NCI-H187 (cell line): ENCODE data around the gene GNB5.
"Not testable (repeated sequence)": the region's sequence is repeated elsewhere in the genome, so short reads cannot be mapped to it uniquely, and the experiment has no call there.

ENCODE experiments used
- DNase-seq, 2 experiments: peaks; one replicate each; lab custom pipeline; 2025; lab: John Stamatoyannopoulos, UW

Gene GNB5

DNA sequence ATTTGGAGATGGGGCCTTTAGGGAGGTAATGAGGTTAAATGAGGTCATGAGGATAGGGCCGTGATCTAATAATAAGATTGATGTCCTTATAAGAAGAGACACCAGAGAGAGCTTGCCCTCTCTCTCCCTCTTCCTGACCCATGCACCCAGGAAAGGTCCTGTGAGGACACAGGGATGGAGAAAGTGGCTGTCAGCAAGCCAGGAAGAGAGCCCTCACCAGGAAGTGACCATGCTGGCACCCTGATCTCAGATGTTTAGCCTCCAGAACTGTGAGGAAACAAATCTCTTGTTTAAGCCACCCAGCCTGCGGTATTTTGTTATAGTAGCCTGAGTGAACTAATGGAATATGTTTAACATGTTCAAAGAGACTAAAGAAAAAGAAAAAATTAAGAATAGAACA, 15.3 kb upstream of the GNB5 start:
- DNase-seq, result no peak

DNA sequence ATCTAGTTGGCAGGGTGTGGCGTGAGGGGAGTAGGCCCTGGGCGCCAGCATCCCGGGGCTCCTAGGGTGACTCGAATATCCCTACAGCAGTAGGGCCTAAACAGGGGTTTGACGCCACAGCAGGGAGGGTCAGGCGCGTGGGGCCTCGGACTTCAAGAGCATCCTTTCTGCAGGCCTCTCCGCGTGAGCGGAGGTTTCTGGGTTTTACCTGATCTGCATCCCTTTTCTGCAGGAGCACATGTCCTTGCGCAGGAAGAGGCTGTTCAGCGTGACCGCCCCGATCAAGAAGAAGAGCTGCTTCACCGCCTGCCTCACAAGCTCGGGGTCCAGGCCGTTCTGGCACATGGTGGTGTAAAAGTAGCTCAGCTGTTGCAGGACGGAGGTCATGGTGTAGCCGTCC, 13.5 kb upstream of the GNB5 start:
- no peak for DNase-seq

DNA sequence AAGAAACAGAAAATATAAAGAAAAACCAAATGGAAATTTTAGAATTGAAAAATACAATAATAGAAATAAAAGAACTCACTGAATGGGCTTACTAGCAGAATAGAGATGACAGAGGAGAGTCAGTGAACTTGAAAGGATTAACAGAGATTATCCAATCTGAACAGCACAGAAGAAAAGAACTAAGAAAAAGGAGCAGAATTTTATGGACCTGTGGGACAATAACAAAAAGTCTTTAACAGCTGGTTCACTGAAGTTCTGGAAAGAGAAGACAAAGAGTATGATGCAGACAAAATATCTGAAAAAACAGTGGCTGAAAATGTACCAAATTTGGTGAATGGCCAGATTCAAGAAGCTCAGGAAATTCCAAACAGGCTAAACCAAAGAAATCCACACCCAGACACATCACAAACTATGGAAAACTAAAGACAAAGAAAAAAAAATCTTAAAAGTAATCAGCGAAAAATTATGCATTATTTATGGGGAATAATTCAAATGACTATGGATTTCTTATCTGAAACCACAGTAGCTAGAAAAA, 9.7 kb upstream of the GNB5 start:
- no peak for DNase-seq

DNA sequence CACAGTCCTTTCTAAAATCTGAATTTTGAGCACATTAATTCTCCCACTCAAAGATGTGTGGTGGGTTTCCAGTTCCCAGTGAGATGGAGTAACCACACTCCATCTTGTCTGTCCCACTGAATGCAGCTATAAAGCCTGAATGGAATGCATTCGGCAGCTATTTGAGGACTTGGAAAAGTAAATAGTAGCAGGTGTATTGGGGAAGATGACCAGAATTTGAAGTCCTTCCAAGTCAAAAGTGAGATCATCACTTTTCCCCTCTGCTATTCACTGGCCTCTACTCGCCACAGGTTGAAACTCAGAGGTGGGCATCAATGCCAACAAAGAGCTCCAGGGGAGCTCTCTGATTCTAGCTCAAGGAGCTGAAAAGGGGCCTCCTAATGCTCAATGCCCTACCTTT, 8.1 kb upstream of the GNB5 start:
- no peak for DNase-seq

DNA sequence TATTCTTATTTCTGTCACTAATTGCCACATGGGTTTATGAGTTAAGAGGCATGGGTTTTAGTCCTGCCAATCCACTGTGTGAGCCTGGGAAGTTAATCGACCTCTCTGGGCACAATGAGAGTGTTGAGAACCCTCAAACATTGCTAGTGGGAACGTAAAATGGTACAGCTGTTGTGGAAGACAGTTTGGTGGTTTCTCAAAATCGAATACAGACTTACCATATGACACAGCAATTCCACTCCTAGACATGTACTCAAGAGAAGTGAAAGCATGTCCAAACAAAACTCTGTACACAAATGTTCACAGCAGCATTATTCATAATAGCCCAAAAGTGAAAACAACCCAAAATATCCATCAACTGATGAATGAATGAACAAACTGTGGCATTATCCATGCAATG, 5.7 kb upstream of the GNB5 start:
- DNase-seq, result no peak

DNA sequence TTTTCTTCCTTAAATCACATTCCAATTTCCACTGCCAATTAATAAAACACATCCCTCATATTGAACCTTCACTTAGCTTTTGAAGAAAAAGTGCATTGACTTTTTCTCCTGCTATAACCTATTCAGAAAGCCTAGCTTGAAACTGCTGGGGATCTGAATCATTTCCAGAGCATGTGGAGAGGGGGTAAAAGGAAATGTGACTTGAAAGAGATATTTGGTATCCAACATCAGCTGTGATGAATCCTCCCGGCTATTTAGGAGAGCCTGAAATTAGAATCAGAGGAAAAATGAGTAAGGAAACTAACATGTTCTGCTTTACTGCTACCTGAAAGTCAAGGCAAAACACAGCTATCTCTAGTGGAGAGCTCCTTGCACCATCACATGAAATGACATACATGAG, 2.6 kb upstream of the GNB5 start:
- DNase-seq, result no peak

DNA sequence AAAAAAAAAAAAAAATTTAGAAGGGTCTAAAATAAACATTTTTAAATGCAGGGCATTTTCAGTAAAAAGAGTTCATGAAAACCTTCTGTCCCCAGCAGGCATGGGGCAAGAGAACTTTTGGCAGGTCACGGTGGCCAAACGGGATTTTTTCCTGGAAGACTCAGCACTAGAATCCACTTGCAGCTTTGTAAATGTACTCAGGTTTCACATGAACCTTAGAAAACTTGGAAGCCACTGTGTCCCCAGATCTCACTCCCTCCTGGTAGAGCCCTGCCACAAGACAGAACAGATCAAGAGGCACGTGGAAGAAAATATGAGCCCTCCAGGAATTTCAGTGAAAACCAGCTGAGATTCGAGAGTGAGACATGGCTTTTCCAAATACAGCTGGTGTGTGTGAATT, 2.1 kb upstream of the GNB5 start:
- DNase-seq, result no peak

DNA sequence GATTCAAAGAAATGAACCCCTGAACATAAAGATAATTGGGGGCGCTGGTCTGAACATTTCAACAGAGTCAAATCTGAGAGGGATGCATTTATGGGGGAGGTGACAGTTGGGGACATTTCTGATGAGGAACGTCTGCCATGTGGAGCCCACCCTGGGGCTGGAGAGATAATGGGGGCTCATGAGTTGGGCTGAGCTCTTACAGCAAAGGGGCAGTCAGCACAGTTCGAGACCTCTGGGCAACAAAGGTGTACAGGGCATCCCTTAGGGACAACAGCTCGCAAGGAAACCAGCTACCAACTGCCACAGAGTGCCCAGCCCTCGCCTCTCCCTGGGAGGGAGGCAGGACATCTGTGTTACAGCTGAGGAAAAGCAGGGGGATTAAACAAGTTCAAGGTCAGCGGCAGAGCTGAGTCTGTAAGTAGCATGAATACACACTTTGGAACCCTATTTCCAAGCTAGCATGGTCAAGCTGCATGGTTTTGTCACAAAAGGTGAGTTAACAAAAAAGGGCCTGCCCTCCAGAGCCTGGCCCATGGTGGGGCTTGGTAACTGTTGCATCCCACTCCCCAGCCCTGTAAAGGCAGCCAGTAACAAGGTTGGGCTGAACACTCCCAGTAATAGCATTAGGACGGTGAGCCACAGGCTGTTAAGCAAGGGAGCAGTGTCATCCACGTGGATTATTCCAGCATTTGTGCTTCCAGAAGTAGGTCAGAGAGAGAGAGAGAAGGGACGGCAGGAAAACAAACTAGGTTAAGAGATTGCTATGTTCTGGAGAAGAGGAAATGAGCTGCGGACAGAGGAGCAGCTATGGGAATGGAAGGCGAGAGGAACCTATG, 4.3 kb downstream of the GNB5 start:
- DNase-seq, result no peak

DNA sequence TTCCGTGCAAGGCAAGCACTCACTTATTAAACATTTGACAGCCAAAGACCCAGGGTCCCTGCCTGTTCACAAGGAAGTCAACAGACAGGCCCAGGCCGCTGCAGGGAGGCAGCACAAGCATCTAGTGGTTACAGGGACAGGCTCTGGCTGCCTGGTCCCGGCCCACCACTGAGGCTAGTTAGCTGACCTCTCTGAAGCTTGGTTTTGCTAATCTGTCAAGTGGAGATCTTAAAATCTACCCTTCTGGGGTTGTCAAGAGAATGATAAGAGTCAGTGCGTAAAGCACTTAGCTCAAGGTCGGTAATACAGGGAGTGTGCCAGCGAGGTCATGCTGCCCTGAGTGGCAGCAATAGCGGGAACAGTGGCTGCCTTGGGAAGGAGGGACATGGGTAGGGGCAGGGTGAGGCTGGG, 6.0 kb downstream of the GNB5 start:
- no peak for DNase-seq

DNA sequence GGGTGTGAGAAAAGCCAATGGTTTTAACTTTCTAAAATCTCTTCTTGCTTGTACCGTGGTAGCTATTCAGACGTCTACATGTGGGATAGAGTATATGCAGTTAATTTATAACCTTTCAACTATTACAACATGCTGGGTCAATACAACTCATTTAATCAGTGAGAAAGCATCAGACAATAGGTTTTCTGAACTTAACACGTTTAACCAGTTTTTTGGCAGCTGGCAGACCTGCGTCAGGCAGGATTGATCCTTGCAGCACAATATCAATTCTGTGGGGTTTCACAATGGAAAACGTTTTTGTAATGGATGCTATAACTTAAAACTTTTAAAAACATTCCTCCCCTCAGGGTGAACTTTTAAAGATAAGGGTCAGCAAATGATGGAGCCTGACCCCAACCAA, 6.5 kb downstream of the GNB5 start:
- DNase-seq, result no peak

DNA sequence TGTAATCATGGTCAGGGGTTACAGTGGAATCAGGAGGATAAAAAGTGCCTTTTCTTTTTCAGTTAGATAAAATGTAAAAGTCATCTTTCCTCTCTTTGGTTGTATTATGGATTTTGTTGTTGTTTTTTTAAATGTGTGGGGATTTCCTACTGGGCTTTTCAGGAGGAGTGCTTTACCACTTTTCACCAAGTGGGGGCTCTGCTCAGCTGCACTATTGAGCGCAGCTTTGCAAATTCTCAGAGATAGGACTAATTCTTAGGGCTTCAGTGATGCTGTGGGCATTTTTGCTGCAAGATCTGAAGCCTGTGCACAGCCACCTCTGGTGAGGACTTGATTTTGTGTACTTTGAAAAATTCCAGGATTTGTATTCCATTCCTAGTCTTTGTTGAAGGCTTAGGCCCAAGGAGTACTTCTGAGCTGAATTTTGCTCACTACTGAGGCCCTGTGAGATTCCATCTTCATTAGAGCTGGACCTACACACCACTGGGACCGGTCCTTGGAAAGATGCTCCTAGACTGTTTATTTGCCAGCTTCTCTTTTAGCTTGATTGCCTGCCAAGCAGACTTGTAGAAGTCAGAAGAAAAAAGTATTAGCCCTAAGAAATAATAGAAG, 7.5 kb downstream of the GNB5 start:
- no peak for DNase-seq

DNA sequence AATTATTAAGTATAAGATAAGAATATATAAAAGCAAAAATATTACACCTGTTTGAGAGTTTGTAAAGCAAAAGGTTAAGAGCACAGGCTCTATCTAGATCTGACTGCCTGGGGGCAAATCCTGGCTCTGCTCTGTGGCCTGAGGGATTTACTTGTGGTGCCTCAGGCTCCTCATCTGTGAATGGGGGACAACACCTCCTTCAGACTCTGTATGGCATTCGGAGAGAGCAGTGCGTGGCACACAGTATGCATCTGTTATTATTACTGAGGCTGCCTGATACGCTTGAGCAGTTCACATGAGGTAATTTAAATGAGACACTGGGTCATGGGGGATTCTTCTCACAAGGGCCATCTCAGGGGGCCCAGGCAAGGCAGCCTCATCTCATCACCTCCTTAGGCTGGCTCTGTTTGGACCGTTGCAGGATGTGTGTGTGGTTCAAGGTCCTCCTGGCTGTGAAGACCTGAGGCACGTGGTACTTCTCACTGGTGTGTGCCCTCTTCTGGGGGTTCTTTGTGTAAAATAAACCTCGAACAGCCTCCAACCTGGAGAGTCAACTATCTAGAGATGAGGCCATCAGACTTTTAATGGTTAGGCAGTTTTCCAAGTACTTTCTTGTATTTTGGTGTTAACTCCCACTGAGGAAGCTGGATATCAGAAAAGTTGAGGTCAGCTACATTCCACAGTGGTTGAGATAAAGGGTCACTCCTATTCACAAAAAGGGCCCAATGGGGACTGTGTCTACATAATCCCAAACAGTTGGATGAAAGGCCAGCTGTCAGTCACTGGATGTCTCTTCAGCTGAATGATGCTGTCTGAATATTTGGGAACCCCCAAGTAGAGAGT, 9.0 kb downstream of the GNB5 start:
- no peak for DNase-seq

DNA sequence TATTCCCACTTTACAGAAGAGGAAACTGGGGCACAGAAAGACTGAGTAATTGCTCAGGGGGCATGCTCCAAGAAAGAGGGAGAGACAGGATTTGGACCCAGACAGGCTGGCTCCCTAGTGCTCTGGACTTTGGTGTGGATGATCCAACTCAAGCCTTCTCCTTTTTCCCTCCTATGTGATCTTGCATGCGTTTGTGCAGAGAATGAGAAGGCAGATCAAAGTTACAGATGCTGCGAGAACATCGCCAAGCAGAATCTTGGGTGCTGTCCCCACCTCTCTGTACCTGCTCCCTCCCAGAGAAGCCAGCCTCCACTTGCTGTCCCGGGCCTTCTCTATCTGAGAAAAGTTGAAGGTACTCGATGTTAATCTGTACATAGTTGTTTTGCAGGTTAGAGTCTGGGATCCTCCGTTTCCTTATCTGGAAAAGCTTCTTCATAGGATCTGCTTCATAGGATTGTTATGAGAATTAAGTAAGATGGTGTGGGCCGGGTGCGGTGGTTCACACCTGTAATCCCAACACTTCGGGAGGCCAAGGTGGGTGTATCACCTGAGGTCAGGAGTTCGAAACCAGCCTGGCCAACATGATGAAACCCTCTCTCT, 10.2 kb downstream of the GNB5 start:
- no peak for DNase-seq

DNA sequence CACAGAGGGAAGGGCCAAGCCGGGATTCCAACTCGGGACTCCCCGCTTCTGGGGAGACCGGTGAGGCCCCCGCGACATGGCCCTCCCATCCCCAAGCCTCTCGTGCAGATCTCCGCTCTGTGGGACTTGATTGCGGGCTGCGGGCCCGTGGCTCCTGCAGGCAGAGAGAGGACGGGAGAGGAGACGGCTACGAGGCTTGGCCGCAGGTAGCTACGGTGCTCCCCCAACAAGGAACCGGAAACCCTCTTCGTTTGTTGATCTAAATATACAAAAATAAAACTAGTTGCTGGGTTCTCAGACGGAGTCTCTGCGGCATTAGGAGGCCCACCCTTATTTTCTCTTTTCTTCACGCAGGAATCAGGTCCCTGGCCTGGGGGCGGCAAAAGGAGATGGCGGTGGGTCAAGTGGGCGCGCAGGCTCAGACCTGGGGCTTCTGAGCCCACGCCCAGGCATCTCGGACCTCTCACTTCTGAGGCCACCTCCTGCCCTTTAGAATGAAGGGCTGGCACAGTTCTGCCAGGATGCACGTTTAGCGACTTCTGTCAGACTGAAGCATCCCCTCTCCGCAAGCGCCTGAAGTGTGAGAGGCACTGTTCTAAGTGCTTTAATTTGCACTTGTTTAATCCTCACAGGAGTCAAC, 10.9 kb downstream of the GNB5 start:
- DNase-seq, result no peak

DNA sequence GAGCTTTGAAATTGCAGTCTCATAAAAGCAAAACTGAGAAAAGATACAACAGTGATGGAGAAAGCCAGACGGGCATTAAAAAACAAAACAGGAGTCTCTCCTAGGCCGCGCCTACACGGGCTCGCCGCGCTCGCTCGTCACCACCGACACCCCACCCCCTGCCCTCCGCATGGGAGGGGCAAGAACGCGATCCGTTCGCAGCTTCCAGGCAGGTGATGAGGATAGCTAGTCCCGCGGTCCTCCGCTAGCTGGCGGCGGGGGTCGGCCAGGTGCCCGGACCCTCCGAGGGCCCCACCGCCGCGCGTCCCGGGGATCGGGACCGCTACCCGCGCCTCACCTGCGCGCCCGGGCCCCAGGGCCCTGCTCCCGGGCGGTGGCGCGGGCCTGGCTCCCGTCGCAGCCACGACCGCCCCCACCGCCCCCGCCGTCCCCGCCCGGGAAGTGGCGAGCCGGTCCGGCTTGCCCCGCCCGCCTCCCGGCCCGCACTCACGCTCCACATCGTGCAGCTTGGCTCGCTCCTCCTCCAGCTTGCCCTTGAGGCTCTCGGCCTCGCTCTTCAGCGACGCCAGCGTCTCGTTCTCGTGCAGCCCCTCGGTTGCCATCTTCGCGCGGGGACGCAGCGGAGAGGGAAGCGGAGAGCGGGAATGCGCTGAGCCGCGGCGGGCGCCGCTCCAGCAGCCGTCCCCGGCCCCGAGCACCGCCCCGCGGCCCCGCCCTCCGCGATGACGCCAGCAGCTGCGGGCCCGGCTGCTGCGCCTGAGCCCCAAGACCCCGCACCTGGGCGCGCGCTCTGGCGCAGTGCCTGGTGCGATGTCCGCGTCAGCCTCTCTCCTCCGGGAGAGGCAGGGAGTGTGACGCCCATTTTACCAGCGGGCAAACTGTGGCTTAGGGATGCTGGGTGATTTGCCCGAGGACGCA, 11.7 kb downstream of the GNB5 start:
- DNase-seq, result peak; percentile 16 to 71

DNA sequence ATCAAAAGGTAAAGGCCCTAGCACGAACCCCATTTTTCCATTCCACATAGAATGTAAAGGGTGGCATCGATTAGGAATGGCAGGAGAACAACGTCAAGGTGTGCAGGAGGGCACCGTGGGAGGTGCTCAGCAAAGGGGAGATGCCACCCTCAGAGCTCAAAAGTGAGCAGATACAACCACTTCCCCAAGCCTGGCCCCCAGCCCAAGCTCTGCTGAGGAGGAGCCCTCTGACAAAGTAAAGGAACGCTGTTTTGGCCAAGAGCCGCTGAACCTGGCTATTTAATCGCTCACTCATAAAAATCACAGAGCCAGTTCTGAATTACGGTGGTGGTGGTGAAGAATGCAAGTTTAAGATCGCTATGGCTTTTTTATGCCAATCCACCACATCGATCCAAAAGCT, 12.4 kb downstream of the GNB5 start:
- no peak for DNase-seq

DNA sequence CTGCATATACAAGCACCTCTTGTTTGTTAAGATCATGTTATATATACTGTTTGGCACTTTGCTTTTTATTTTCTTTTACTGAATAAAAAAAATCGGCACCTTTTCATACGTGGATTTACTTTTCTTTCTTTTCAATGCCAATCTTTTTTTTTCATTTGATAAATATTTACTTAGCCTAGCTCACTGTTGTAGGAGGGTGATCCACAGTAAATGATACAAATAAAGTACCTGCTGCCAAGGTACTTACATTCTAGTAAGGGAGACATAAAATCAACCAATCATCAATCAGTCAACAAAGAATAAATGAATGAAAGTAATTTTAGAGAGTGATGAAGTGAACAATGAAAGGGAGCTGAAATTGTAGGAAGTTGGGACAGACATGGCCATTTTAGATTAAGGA, 18.3 kb downstream of the GNB5 start:
- DNase-seq, result no peak

DNA sequence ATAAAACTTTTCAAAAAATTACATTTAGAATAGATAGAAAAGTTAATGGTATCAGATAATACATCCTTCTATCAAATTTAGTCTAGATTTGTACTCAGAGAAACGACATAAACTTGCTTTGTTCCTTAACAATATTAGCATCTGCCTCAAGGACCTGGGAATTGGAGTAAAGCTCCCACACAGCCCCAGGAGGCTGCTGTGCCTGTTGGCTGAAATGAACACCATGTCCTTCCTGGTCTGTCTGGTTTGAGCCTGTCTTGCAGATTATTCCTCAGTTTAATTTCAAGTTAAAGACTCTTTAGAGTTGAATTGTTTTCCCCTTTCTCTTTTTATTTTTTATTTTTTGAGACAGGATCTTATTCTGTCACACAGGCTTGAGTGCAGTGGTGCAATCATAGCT, 19.4 kb downstream of the GNB5 start:
- no peak for DNase-seq

DNA sequence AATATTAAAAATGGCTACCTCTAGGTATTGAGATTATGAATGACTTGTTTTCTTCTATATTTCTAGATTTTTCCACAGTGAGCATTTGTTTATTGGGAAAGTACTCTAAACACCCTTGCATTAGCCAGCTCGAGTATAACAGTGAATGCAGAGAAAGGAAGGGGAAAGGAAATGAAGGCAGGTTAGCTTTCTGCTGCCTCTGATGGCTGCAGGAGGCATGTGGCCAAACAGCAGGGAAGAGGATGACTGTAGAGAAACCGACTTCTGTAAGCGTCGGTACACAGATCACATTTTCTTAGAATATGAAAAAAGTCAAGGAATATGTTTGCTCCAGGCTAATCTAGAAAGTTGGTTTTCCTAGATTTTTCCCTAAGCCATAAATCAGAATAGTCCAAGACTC, 19.8 kb downstream of the GNB5 start:
- no peak for DNase-seq

DNA sequence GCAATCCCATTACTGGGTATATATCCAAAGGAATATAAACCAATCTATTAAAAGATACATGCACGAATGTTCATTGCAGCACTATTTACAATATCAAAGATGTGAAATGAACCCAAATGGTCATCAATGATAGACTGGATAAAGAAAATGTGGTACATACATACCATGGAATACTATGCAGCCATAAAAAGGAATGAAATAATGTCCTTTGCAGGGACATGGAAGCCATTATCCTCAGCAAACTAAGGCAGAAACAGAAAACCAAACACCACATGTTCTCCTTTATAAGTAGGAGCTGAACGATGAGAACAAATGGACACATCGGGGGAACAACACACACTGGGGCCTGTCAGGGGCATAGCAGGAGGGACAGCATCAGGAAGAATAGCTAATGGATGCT, 21.0 kb downstream of the GNB5 start:
- DNase-seq, result not testable (repeated sequence)
